Activated CD4-positive, CD25-positive, alpha-beta regulatory T cell treated with anti-CD3 and anti-CD28 coated beads, Interleukin-2, amount 50 U/mL, for 16 hours (primary cell): ENCODE data around the gene C20orf204.

ENCODE experiments used
- DNase-seq: peaks from one replicate; pipeline ENCODE4 v3.0.0-alpha.2; 2020; ENCODE audit warnings: low read depth, low spot score

The C20orf204 gene

GRCh38 chr20:64071341-64072332 lies 35.7 kb downstream of the C20orf204 start:
- no peak for DNase-seq

- DNase-seq, result no peak
These were observed 36.6 kb downstream of the C20orf204 start for GRCh38 chr20:64072498-64073063.

GRCh38 chr20:64073476-64074183 lies 37.6 kb downstream of the C20orf204 start:
- no peak for DNase-seq

- DNase-seq, result no peak
These were observed 38.3 kb downstream of the C20orf204 start for GRCh38 chr20:64074184-64074789.

- DNase-seq, result no peak
These were observed 39.0 kb downstream of the C20orf204 start for GRCh38 chr20:64074963-64075362.

- DNase-seq, result no peak
These were observed 39.6 kb downstream of the C20orf204 start for GRCh38 chr20:64075556-64075955.

GRCh38 chr20:64076061-64076997 lies 40.3 kb downstream of the C20orf204 start:
- DNase-seq, result no peak

GRCh38 chr20:64077094-64077493 lies 41.1 kb downstream of the C20orf204 start:
- DNase-seq, result no peak

- no peak for DNase-seq
These were observed 41.5 kb downstream of the C20orf204 start for GRCh38 chr20:64077541-64077875.

- DNase-seq, result peak; percentile 33
These were observed 42.0 kb downstream of the C20orf204 start for GRCh38 chr20:64077876-64078551.

GRCh38 chr20:64078934-64079272 lies 42.9 kb downstream of the C20orf204 start:
- no peak for DNase-seq

GRCh38 chr20:64079273-64080012 lies 43.5 kb downstream of the C20orf204 start, which contains the start of gene RGS19:
Gene RGS19 (minus strand): TSS chr20:64079518. CDS start chr20:64076886, 2,632 bp downstream.
- peak; percentile 46 for DNase-seq

GRCh38 chr20:64080013-64080812 lies 44.2 kb downstream of the C20orf204 start, which contains the start of gene OPRL1:
Gene OPRL1 (plus strand): TSS chr20:64080082. CDS start chr20:64092721, 12,639 bp downstream.
- DNase-seq, result no peak

- DNase-seq, result no peak
These were observed 45.0 kb downstream of the C20orf204 start for GRCh38 chr20:64080813-64081623.

GRCh38 chr20:64081624-64081964 lies 45.6 kb downstream of the C20orf204 start:
- no peak for DNase-seq

GRCh38 chr20:64082126-64082731 lies 46.2 kb downstream of the C20orf204 start:
- DNase-seq, result no peak

- no peak for DNase-seq
These were observed 46.9 kb downstream of the C20orf204 start for GRCh38 chr20:64082820-64083377.
